Activated gamma-delta T cell treated with Interleukin-2 at 50 U/mL for 16 hours (primary cell): ENCODE measurements around the gene ETV5.
"Not testable (repeated sequence)": the region's sequence is repeated elsewhere in the genome, so short reads cannot be mapped to it uniquely, and the experiment has no call there.

Experiments
- DNase-seq: peaks from one replicate; pipeline ENCODE4 v3.0.0-alpha.2; 2020

ETV5 gene

GRCh38 chr3:186059192-186059591 lies 49.7 kb downstream of the ETV5 start:
- DNase-seq, result no peak

- DNase-seq, result no peak
Measured at GRCh38 chr3:186058225-186058624, 50.7 kb downstream of the ETV5 start.

GRCh38 chr3:186057594-186057993 lies 51.3 kb downstream of the ETV5 start:
- no peak for DNase-seq

GRCh38 chr3:186054792-186055352 lies 54.0 kb downstream of the ETV5 start:
- no peak for DNase-seq

- no peak for DNase-seq
Measured at GRCh38 chr3:186053954-186054791, 54.7 kb downstream of the ETV5 start.

GRCh38 chr3:186052096-186052840 lies 56.6 kb downstream of the ETV5 start:
- DNase-seq, result no peak

GRCh38 chr3:186049001-186049400 lies 59.9 kb downstream of the ETV5 start:
- no peak for DNase-seq

- no peak for DNase-seq
Measured at GRCh38 chr3:186048119-186048518, 60.8 kb downstream of the ETV5 start.

GRCh38 chr3:186046838-186047237 lies 62.1 kb downstream of the ETV5 start:
- DNase-seq, result no peak

- no peak for DNase-seq
Measured at GRCh38 chr3:186044968-186045367, 63.9 kb downstream of the ETV5 start.

- DNase-seq, result no peak
Measured at GRCh38 chr3:186044427-186044826, 64.5 kb downstream of the ETV5 start.

GRCh38 chr3:186042521-186043202 lies 66.2 kb downstream of the ETV5 start:
- DNase-seq, result no peak

- no peak for DNase-seq
Measured at GRCh38 chr3:186042036-186042435, 66.9 kb downstream of the ETV5 start.

GRCh38 chr3:186038360-186038759 lies 70.5 kb downstream of the ETV5 start:
- no peak for DNase-seq

- no peak for DNase-seq
Measured at GRCh38 chr3:186035277-186035676, 73.6 kb downstream of the ETV5 start.

- no peak for DNase-seq
Measured at GRCh38 chr3:186032321-186032720, 76.6 kb downstream of the ETV5 start.

GRCh38 chr3:186025993-186026392 lies 82.9 kb downstream of the ETV5 start:
- DNase-seq, result not testable (repeated sequence)

GRCh38 chr3:186025161-186025560 lies 83.7 kb downstream of the ETV5 start:
- DNase-seq, result no peak

GRCh38 chr3:186024210-186024609 lies 84.7 kb downstream of the ETV5 start:
- DNase-seq, result no peak

GRCh38 chr3:186022931-186023330 lies 86.0 kb downstream of the ETV5 start:
- DNase-seq, result no peak

- DNase-seq, result no peak
Measured at GRCh38 chr3:186021673-186022362, 87.1 kb downstream of the ETV5 start.

- not testable (repeated sequence) for DNase-seq
Measured at GRCh38 chr3:186021250-186021649, 87.6 kb downstream of the ETV5 start.

- DNase-seq, result not testable (repeated sequence)
Measured at GRCh38 chr3:186019288-186019687, 89.6 kb downstream of the ETV5 start.
